ENCODE measurements around the gene GGTLC1. TPM values are rescaled to one million over a fixed set of nuclear protein-coding genes. Genes with fewer than 3 reads are reported as not detected.

GGTLC1 gene
- total and polyA plus RNA-seq, 2 of the 8 experiments (the other 6 are each of a cell fraction or from before 2014, with no cell fraction given), result not detected

GRCh38 chr20:23963941-23964340, 24.6 kb downstream of the GGTLC1 start:
- CTCF ChIA-PET (ENCODE audit: partially characterized antibody), result no interaction called here
- H2AK5ac ChIP-seq (ENCODE audit: low read depth, low read length), result no peak overlapping the region
- TF ChIP-seq CTCF (IDR thresholded peaks at IDR 0.05; ENCODE audit: control extremely low read depth in 1 of 3, insufficient read depth in 1 of 3, low read depth in 1 of 3, low read length in 3 of 3), result no peak
- TF ChIP-seq HDAC2 (IDR thresholded peaks at IDR 0.05; ENCODE audit: borderline replicate concordance in 1 of 2, low read depth in 2 of 2, low read length in 2 of 2), result no peak
- TF ChIP-seq, protein P1, sequence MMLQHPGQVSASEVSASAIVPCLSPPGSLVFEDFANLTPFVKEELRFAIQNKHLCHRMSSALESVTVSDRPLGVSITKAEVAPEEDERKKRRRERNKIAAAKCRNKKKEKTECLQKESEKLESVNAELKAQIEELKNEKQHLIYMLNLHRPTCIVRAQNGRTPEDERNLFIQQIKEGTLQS (IDR thresholded peaks at IDR 0.05; ENCODE audit: insufficient read depth, low read depth, low read length), result no peak
- TF ChIP-seq MAX (IDR thresholded peaks at IDR 0.05), result no peak
- no peak for TF ChIP-seq SIN3A (conservative IDR thresholded peaks at IDR 0.05 in 1 of 2, IDR thresholded peaks at IDR 0.05 in 1 of 2; ENCODE audit: low read depth in 1 of 2, low read length in 2 of 2)
- no peak for TF ChIP-seq TBP (IDR thresholded peaks at IDR 0.05; ENCODE audit: low read depth, low read length)
- TF ChIP-seq USF2 (IDR thresholded peaks at IDR 0.05; ENCODE audit: low read length), result no peak
- TF ChIP-seq ASH2L (IDR thresholded peaks at IDR 0.05; ENCODE audit: low read length), result no peak
- no peak for TF ChIP-seq POLR2A (IDR thresholded peaks at IDR 0.05; ENCODE audit: control extremely low read depth in 1 of 2, low read depth in 2 of 2, low read length in 2 of 2)
- TF ChIP-seq FOSL1 (IDR thresholded peaks at IDR 0.05; ENCODE audit: insufficient read depth, low read depth, low read length), result no peak

More at GRCh38 chr20:23963941-23964340, 24.6 kb downstream of the GGTLC1 start:
- H3K4ac ChIP-seq (replicated peaks; ENCODE audit: insufficient read length, low read depth, low read length), result no peak overlapping the region
- H4K20me1 ChIP-seq (replicated peaks in 1 of 2; ENCODE audit: control insufficient read depth in 1 of 2, insufficient read depth in 2 of 2, low read length in 2 of 2), result no peaks in the 10 kb centered on the region
- H3K36me3 ChIP-seq (ENCODE audit: control insufficient read depth in 2 of 4, insufficient read depth in 4 of 4, low read length in 3 of 4), result no peaks in the 10 kb centered on the region
- FAIRE-seq, result no peak
- no peak overlapping the region for H3K14ac ChIP-seq (ENCODE audit: insufficient read length)
- H3K18ac ChIP-seq (ENCODE audit: extremely low read depth, low read length), result no peak overlapping the region
- no peak overlapping the region for H3K9ac ChIP-seq (replicated peaks in 1 of 4; ENCODE audit: extremely low read depth in 1 of 4, low read depth in 3 of 4, low read length in 3 of 4)
- no peak overlapping the region for H3K27ac ChIP-seq (ENCODE audit: low read depth, low read length)
- H4K5ac ChIP-seq (ENCODE audit: insufficient read length, low read depth, low read length), result no peak overlapping the region
- no peaks in the 10 kb centered on the region for H3K23me2 ChIP-seq (ENCODE audit: low read depth, low read length)
- H3K9me3 ChIP-seq (ENCODE audit: insufficient read depth in 2 of 2, low read depth in 1 of 2, low read length in 1 of 2), result peaks cover 11 to 28% of the 10 kb centered on the region in 2 experiments; a peak in 3 of 4 replicates
- no peaks in the 10 kb centered on the region for H3K4me1 ChIP-seq (replicated peaks in 1 of 4; ENCODE audit: control insufficient read depth in 3 of 4, insufficient read depth in 4 of 4, low read length in 3 of 4)
- no peak overlapping the region for H3K23ac ChIP-seq (ENCODE audit: insufficient read length)
- POLR2A ChIA-PET (ENCODE audit: partially characterized antibody), result no interaction called here
- 62 to 100% methylated on average over 1 of the region's 1 CpG for WGBS, 2 experiments (ENCODE audit: extremely low coverage in 1 of 2, insufficient coverage in 1 of 2, insufficient read length in 1 of 2, insufficient replicate concordance in 2 of 2, low coverage in 1 of 2, low lambda C conversion rate in 2 of 2, missing lambda C conversion rate in 1 of 2)
- H3K79me1 ChIP-seq (ENCODE audit: low read depth, low read length), result no peaks in the 10 kb centered on the region
- no peak overlapping the region for H2BK12ac ChIP-seq (ENCODE audit: low read depth, low read length)
- H2AFZ ChIP-seq (ENCODE audit: low read length), result no peak overlapping the region
- no peak overlapping the region for H3K56ac ChIP-seq (replicated peaks; ENCODE audit: insufficient read length, low read depth, low read length)
- no peak overlapping the region for H3K4me2 ChIP-seq (ENCODE audit: insufficient read depth in 1 of 2, low read depth in 2 of 2, low read length in 2 of 2)
- H3K79me2 ChIP-seq (ENCODE audit: control insufficient read depth in 1 of 2, insufficient read depth in 2 of 2, low read length in 2 of 2), result no peaks in the 10 kb centered on the region
- H2BK20ac ChIP-seq (ENCODE audit: low read length), result no peak overlapping the region
- no peak overlapping the region for H4K8ac ChIP-seq (ENCODE audit: extremely low read depth, insufficient read depth, low read length)
- H3K4me3 ChIP-seq (ENCODE audit: extremely low read depth in 1 of 4, insufficient read depth in 2 of 4, low read depth in 3 of 4, low read length in 4 of 4), result no peak overlapping the region
- H2BK120ac ChIP-seq (replicated peaks; ENCODE audit: low read depth, low read length), result no peak overlapping the region
- H2BK15ac ChIP-seq (ENCODE audit: low read length), result no peak overlapping the region
- H4K91ac ChIP-seq (replicated peaks; ENCODE audit: insufficient read length, low read length), result no peak overlapping the region
- no peak for DNase-seq (ENCODE audit: low read depth in 1 of 2, low spot score in 2 of 2)
- H2BK5ac ChIP-seq (ENCODE audit: low read depth, low read length), result no peak overlapping the region
- H3K27me3 ChIP-seq (replicated peaks in 1 of 4; ENCODE audit: control insufficient read depth in 3 of 4, extremely low read depth in 1 of 4, insufficient read depth in 3 of 4, low read length in 3 of 4), result no peaks in the 10 kb centered on the region

Measured in H1 (cell line).